Stimulated activated CD8-positive, alpha-beta memory T cell treated with anti-CD3 and anti-CD28 coated beads, Interleukin-4, amount 100 ng/mL, for 24 hours (primary cell): ENCODE results near the gene PSPN.
"Not testable (repeated sequence)": the region's sequence is repeated elsewhere in the genome, so short reads cannot be mapped to it uniquely, and the experiment has no call there.

Source experiments
- DNase-seq: peaks from one replicate; pipeline ENCODE4 v3.0.0-alpha.2; 2020; ENCODE audit warnings: low read depth

The PSPN gene

DNA sequence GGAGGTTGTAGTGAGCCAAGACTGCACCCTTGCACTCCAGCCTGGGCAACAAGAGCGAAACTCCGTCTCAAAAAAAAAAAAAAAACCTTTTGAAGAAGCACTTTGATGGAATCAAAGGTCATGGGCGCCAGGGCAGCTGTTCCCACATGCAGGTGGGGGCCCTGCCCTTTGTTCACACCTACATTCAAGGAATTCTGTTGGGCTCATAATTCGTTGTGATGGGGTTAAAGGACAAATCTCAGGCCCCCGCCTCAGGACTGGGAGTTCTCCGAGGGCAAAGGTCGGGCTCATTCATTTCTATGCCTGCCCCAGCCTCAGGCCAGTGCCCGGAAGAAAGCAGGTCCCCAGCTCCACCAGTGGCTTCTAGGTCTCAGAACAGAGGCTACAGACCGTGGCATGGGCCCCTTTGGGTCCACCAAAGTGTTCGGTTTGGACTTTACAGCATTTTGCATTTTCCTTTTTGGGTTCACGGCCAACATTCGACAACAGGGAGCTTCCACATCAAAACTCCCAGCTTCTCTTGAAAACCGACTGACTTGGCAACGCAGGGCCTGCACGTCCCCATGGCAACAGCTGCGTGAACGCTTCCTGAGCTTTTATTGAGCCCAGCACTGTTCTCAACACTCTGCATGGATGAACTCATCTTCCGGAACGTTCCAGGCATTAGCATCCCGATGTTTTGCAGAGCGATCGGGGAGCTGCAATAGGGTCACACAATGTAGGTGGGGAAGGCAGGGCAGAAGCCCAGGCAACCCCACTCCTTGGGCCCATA lies 27.3 kb upstream of the PSPN start:
- no peak for DNase-seq

DNA sequence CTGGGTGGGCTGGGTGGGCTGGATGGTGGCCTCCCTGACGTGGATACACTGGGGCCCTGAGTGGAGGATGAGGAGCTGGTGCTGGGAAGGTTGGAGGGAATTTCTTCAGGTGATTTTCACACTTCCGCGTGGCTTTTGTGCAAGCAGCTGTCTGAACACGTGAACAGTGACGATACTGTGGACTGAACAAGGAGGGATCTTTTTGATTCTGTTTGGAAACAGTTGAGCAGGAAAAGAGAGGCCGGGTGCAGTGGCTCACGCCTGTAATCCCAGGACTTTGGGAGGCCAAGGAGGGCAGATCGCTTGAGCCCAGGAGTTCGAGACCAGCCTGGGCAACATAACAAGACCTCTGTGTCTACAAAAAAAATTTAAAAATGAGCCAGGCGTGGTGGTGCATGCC lies 26.3 kb upstream of the PSPN start:
- DNase-seq: no peak

DNA sequence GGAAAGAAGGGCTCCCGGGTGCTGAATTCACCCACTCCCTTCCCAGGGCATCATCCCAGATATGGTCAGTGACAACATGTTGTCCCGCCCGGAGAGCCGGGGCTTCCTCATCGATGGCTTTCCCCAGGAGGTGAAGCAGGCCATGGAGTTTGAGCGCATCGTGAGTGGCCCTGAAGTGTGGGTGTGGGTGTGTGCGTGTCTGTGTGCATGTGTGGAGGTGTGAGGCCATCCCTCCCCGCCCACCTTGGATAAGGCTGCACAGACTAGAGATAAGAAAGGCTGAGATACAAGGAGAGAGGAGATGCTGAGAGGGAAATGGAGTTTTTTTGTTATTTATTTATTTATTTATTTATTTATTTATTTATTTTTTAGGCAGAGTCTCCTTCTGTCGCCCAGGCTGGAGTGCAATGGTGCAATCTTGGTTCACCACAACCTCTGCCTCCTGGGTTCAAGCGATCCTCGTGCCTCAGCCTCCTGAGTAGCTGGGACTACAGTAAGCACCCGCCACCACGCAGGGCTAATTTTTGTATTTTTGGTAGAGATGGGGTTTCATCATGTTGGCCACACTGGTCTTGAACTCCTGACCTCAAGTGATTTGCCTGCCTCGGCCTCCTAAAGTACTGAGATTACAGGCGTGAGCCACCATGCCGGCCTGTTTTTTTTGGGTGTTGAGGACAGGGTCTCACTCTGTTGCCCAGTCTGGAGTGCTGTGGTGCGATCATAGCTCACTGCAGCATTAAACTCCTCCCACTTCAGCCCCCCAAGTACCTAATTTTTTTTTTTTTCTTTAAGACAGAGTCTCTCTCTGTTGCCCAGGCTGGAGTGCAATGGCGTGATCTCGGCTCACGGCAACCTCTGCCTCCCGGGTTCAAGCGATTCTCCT lies 24.6 kb upstream of the PSPN start:
- DNase-seq: not testable (repeated sequence)

DNA sequence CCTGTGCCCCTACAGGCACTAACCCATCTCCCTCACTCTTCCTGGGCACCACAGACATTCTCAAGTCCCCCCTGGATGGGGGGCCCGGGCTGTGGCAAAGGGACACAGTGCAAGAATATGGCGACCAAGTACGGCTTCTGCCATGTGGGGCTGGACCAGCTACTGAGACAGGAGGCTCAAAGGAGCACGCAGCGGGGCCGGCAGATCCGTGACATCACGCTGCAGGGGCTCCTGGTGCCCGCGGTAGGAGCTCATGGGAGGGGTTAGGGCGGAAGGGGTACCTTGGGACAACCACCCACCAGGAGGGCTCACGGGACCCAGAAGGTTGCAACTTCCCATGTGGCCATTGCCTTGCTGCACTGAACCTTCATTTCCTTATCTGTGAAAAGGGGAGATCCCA lies 20.6 kb upstream of the PSPN start:
- DNase-seq: no peak

DNA sequence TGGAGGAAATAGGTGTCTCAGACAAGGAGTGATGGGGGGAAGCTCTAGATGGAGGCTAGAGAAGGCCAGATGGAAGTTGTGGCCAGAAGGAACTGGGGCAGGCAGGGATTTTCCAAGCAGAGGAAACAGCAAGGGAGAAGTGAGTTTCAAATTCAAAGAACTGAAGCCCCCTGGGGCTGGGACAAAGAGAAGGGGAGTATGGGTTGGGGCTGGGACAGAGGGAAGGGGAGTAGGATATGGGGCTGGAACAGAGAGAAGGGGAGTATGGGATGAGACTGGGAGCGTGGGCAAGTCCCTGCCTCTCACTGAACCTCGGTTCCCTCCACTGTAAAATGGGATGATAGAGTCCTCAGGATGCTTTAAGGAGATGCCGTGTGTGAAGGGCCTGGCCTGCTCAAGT lies 19.1 kb upstream of the PSPN start:
- DNase-seq: no peak

DNA sequence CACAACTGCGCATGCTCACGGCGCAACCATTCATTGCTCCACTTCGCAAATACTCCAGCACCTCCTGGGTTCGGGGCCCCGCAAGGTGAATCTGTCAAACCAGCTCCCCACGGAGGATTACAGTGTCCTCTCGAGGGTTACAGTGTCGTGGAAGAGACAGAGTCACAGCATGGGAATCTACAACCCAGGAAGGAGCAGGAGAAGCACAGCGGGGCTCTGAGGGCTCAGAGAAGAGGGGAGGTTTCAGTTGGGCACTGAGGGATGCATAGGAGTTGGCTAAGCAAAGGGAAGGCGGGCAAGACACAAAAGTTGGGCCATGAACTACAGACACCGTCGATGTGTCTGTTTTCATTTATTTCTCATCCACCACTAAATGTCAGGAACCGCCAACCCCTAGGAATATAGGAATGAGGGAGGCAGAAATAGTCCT lies 18.3 kb upstream of the PSPN start:
- DNase-seq: no peak

DNA sequence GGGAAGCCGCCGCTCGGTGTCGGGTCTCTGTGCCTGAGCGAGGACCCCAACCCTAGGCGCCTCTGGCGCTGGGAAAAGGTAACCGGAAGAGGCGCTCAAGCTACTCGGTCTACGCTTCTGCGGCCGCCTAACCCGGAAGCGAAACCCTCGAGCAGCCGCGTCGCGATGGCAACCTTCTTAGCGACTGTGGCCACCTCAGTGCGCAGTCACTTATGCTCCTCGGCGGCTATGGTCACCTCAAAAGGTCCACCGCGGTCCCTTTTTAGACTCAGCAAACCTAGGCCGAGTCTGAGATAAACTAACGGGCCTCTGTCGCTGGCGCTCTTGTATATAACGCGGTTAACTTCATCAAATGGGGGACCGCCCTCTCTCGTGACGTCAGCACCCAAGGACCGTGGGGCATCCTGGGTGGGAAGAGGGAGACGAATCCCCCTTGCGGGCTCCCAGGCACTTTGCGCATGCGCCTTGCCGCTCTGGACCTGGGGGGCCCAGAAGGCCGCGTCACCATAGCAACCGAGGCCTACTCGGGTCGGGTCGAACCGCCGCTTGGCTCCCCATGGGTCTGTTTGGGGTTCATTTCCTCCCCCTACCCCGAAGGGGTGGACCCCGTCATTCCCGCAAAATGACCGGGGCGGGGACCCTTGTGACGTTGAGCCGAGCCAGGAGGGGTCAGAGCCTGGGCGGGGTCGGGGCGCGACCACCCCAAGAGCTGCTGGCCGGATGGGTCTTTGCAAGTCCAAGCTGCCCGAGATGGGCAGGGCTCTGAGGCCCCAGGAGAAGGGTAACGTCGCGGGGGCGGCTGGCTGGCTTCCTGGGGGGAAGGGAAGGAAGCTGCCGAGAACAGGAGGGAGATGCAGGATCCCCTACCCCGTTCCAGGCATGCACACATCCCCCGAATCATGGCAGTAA lies 17.6 kb upstream of the PSPN start, which contains the start of gene GTF2F1:
Gene GTF2F1 (minus strand): TSS at position 91 of the 909 bp plus-strand sequence. CDS start 169 bp downstream, outside the sequence.
- DNase-seq: peak; percentile 93

DNA sequence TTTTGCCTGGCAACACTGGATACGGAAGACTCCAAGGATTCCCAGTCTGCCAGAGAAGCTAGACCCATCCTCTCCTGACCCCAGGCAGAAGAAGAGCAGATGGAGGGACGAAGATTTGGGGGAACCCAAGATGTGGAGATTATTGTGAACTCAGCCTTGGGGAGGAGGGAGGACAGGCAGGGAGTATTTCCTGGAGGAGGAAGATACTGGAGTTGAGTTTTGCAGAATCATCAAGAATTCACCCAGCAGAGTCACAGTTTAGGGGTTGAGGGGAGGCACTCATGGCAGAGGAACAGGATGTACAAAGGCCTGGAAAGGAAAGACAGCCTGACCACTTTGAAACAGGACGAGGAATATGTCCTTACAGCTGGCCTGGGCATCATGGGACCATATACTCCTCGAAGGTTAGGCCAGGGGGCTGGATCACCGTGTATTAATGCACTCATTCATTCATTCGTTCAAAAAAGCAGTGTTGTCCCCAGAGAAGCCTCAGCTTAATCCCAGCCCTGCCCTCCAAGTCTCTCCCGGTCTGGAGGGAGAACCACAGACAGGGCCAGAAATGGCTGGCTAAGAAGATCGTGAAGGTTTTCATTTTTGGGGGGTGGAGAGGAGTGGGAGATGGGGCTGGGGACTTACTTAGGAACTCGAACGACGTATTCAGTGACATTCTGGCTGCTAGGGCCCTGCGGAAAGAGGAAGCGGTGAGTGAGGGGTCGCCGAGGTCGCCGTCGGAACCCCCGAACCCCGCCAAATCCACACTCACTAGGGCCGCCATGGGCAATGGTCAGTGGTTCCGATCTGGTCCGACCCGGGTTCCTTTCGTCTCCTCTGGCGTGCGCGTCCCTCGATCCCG lies 16.7 kb upstream of the PSPN start:
- no peak for DNase-seq

DNA sequence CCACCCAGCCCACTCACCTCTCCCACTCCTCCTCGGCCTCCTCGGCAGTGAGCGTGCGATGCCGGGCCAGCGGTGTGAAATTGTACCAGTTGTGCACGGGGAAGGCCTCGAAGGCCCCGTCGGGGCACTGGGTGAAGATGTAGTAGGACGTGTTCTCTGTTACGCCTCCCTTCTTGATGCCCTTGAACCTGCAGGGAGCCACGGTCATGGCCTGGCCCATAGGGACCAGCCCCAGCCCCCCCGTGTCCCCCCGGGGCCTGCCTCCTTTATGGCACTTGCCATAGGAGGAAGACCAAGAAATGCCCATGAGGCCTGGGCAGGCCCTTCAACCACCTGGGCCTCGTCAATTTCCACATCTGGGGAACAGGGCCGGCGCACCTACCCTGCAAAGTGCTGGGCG lies 11.6 kb upstream of the PSPN start:
- no peak for DNase-seq

DNA sequence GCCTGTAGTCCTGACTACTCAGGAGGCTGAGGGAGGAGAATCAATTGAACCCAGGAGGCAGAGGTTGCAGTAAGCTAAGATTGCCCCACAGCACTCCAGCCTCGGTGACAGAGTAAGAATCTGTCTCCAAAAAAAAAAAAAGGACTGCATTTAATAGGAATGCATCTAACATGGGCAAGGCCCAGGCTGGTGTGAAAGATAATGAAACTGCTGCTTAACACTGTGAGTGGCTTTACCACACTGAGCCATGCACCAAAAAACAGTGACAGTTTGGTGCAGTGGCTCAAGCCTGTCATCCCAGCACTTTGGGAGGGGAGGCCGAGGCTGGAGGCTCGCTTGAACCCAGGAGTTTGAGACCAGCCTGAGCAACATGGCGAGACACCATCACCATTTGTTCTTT lies 8.6 kb upstream of the PSPN start:
- DNase-seq: no peak

DNA sequence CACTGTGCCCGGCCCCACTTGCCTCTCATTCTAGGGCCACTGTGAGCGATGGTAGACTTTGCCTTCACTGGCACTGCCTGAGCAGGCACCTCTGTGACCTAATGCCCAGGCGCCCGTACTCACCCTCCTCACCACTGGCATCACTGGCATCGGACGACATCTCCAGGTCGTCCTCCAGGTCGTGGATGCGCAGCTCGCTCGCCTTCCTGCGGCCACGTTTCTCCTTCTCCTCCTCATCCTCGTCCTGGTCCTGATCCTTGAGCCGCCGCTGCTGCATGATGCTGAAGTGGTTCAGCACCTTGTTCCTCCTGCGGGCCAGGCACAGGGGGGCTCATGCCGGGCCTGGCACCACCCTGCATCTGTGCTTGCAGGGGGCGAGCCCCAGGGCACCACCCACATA lies 7.5 kb upstream of the PSPN start:
- DNase-seq: no peak

DNA sequence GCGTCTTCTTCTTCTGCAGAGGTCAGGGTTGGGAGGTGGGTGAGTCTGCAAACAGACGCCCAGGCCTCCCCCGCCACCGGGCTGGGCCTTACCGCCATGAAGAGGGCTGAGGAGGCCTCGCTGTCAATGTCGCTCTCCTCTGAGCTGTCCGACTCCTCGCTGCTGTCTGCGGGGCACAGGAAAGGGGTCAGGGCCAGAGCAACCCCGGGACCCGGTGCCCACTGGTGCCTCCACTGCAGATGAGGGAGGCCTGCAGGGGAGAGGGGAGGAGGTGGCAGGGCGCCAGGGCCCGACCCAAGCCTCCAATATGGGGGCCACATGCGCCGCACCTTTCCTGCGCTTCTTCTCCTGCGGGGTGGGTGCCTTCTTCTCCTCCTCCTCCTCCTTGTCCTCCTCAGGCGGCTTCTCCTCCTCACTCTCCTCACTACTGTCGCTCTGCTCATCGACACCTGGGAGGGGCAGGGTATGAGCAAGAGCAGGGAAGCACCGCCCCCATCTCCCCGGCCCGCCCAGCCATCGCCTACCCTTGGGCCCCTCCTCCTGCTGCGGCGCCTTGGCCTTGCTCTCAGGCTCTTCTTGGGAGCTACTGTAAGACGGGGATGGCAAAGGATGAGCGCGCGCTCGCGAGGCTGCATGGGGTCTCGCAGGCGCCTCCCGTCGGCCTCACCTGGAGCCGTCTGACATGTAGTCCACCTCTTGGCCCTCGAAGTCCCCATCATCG lies 5.5 kb upstream of the PSPN start:
- no peak for DNase-seq

DNA sequence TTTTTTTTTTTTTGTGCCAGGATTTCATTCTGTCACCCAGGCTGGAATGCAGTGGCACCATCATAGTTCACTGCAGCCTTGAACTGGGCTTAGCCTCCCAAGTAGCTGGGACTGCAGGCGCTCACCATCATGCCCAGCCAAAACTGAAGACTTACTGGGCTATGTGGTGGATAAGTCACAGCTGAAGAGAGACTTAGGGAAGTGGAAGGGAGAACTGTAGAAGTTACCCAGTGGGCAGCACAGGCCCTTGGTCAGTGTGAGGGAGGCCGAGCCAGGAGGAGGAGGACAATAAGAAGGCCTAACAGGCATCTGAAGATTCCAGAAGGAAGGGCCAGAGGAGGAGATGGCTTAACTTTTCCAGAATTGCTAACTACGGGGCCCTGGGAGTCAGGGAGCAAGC lies 4.0 kb upstream of the PSPN start:
- DNase-seq: no peak

DNA sequence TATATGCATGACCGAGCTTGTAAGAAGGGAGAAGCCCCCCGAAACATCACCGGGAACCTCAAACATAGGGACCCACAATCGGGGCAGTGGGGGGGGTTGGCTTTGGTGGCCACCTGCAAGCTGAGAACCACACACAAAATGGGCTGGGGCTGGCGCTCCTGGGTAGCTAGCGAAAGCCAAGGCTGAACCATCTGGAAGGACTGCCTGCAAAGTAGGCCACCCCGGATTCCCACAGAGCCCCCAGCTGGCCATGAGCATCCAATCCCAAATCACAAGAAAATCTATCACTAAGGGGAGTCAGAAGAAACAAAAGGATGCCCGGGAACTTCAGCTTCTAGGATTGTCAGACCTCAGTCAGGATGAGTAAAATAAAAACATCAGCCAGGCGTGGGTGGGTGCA lies 2.8 kb upstream of the PSPN start:
- DNase-seq: no peak

DNA sequence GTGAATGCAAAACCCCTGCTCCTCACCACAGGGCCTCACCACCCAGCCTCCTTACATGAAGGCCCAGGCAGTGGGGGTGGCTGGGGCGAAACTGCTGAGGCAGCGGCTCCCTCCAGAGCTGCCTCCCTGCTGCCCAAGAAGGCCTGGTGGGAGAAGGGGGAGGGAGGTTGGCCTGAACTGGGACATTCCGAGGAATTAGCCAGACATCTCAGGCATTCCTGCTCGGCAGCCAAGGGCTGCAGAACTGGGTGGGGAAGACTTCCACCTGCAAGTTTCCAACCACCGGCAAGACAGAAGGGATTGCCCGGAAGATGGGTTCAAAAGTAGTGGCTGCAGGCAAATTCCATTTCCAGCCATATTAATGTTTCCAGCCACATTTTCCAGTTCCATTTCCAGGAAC lies 2.3 kb upstream of the PSPN start:
- no peak for DNase-seq

DNA sequence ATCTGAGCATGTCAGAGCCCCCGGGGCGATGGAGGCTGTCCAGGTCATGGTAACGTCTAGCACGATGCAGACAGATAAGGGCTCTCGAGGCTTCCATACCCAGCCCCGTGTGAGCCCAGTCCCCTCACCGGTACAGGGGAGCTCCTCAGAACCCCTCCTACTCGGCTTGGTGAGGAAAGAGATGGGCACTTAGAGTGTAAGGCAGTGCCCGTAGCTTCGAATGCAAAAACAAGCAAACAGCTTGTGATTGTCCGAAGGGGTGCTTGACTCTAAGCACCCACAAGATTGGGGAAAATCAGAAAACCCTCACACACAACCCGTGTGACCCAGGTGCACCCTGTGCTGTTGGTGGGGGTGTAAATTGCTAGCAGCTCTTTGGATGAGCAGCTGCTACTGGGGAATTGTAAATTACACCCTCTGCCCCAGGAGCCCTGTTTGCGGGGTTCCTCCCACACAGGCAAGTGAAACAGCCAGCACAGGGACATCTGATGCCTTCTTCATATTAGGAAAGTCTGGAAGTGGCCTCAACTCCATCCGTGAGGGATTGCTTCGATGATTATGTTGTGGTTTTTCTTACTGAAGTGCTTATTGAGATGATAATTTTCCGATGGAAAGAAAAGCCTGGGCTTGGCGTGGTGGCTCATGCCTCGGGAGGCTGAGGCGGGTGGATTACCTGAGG lies 918 bp upstream of the PSPN start:
- DNase-seq: no peak

DNA sequence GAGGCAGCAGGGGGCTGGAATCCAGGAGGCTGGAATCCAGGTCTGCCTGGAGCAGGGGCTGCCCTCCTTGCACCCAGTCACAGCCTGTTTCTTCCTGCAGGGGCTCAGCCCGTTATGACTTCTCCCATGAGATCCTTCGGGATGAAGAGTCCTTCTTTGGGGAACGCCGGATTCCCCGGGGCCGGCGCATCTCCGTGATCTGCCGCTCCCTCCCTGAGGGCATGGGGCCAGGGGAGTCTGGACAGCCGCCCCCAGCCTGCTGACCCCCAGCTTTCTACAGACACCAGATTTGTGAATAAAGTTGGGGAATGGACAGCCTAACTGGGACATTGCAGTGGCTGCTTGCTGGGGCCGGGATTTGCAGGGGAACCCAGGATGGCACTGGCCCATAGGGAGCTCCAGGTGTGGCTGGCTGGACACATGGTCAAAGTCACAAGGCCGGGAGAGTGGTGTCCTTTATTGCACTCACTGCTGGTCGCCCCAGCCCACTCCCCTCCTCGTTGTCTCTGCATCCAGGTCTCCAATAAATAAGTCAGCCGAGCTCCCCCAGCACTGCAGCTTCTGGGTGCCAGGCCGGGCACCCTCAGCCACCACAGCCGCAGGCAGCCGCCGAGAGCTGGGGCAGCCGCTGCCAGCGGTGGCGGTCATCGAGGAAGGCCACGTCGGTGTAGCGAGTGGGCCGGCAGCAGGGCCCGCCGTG lies 872 bp downstream of the PSPN start:
- no peak for DNase-seq

DNA sequence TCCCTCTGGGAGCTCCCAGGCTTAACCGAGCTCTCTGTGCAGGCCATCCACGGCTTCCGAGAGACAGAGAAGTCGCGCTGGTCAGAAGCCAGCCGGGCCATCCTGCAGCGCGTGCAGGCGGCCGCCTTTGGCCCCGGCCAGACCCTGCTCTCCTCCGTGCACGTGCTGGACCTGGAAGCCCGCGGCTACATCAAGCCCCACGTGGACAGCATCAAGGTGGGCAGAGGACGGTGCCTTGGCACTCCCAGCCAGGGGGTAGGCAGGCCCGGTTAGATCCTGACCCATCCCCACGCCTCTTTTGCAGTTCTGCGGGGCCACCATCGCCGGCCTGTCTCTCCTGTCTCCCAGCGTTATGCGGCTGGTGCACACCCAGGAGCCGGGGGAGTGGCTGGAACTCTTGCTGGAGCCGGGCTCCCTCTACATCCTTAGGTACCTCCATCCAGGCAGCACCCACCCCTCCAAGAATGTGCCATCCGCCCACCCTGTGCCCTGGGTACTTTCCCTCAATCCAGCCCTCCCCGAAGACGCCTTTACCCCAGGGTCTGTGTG lies 1.5 kb downstream of the PSPN start:
- DNase-seq: no peak

DNA sequence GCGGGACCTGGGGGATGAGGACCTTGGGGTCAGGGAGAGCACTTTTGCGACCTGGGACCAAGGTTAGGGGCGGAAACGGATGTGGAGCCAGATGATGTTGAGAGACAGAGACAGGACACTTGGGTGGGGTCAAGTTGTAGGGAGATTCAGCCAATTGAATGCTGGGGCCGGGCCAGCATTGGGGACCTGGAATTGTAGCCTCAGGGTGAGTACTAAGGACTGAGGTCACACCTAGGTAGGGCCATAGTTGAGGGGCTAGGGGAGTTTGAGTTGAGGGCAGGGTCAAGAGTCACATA lies 2.0 kb downstream of the PSPN start:
- no peak for DNase-seq
